GM19351 (cell line): ENCODE results near the gene MAGEE1.

Experiments used
- ATAC-seq: cut with Tn5 transposase; IDR thresholded peaks from one replicate; pipeline ENCODE4 v1.9.1; 2021; ENCODE audit warnings: mild to moderate bottlenecking, moderate library complexity; ENCODE audit not compliant: unreplicated experiment

The MAGEE1 gene, protein sequence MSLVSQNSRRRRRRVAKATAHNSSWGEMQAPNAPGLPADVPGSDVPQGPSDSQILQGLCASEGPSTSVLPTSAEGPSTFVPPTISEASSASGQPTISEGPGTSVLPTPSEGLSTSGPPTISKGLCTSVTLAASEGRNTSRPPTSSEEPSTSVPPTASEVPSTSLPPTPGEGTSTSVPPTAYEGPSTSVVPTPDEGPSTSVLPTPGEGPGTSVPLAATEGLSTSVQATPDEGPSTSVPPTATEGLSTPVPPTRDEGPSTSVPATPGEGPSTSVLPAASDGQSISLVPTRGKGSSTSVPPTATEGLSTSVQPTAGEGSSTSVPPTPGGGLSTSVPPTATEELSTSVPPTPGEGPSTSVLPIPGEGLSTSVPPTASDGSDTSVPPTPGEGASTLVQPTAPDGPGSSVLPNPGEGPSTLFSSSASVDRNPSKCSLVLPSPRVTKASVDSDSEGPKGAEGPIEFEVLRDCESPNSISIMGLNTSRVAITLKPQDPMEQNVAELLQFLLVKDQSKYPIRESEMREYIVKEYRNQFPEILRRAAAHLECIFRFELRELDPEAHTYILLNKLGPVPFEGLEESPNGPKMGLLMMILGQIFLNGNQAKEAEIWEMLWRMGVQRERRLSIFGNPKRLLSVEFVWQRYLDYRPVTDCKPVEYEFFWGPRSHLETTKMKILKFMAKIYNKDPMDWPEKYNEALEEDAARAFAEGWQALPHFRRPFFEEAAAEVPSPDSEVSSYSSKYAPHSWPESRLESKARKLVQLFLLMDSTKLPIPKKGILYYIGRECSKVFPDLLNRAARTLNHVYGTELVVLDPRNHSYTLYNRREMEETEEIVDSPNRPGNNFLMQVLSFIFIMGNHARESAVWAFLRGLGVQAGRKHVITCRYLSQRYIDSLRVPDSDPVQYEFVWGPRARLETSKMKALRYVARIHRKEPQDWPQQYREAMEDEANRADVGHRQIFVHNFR

DNA sequence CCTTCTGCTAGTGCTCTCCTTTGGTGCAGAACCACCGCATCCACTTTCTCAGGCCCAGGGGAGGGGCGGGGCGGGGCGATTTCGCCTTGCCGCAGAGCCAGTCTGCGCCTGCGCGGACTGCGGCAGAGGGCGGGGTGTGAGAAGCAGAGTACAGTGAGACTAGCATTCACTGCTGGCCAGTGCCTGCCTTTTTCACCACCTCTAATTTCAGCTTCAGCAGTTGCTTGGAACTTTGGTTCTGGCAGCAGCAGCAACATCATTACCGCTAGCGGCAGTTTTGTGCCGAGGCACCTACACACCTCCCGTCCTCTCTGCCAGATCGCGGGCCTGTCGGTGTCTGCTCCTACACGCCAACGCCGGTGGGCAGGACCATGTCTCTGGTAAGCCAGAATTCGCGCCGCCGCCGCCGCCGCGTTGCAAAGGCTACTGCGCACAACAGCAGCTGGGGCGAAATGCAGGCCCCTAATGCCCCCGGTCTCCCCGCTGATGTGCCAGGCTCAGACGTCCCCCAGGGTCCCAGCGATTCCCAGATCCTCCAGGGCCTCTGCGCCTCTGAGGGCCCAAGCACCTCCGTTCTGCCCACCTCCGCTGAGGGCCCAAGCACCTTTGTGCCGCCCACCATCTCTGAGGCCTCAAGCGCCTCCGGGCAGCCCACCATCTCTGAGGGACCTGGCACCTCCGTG, at the start of gene MAGEE1:
Gene MAGEE1 (plus strand): TSS at position 151 of the 683 bp plus-strand sequence. CDS start 221 bp downstream, at position 372.
- peak; percentile 85 for ATAC-seq

DNA sequence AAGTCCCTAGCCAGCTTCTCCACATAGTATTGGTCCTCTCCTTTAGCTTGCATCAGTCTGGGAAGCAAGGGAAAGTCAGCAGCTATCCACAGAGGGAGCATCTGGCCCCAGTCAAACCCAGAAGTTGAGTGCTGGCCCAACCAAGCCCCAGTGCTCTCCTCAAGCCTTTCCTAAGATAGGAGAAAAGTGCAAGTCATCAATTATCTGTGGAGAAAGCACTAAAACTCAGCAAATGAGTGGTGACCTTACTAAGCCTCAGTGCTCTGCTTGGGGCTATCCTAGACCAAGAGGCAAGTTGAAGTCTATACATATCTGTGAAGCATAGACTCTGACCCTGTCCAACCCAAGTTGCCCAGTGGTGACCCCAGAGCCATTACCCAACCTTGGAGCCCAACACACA, 28.5 kb upstream of the MAGEE1 start:
- ATAC-seq: no peak

DNA sequence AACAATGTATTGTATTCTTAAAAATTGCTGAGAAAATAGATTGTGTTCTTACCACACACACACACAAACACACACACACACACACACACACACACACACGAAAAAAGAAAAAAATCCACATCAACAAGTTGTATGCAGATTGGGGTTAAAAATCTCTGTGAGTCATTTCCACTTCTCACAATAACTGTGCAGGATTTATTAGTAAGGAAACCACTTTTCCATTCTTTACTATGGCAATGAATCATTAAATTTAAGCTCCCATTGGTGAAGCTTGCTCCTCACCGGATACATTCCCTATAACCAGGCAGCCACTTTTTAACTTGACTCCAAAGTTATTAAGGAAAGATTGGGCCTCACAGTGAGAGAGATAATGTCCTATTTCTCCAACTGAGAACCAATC, 19.7 kb upstream of the MAGEE1 start:
- no peak for ATAC-seq

DNA sequence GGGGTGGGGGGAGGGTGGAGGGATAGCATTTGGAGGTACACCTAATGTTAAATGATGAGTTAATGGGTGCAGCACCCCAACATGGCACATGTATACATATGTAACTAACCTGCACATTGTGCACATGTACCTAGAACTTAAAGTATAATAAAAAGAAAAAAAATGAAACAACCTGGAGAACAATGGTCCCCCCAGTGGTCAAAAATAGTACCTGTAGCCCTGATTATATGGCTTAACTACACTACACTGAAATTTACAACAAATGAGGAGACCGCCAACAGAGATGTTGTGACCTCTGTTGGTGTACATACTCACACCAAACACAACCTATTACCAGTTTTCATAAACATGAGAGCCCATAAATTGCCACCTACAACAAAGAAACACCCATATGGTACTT, 7.3 kb upstream of the MAGEE1 start:
- ATAC-seq: peak; percentile 82

DNA sequence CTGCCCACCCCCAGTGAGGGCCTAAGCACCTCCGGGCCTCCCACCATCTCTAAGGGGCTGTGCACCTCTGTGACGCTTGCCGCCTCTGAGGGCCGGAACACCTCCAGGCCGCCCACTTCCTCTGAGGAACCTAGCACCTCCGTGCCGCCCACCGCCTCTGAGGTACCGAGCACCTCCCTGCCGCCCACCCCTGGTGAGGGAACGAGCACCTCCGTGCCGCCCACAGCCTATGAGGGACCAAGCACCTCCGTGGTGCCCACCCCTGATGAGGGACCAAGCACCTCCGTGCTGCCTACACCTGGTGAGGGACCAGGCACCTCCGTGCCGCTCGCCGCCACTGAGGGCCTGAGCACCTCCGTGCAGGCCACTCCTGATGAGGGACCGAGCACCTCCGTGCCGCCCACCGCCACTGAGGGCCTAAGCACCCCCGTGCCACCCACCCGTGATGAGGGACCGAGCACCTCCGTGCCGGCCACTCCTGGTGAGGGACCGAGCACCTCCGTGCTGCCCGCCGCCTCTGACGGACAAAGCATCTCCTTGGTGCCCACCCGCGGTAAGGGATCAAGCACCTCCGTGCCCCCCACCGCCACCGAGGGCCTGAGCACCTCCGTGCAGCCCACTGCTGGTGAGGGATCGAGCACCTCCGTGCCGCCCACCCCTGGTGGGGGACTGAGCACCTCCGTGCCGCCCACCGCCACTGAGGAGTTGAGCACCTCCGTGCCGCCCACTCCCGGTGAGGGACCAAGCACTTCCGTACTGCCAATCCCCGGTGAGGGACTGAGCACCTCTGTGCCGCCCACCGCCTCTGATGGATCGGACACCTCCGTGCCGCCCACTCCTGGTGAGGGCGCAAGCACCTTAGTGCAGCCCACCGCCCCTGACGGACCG, 977 bp downstream of the MAGEE1 start:
- ATAC-seq: peak; percentile 42

- ATAC-seq: no peak
These were observed 5.7 kb downstream of the MAGEE1 start for GRCh38 chrX:76433219-76433618.

- no peak for ATAC-seq
These were observed 6.7 kb downstream of the MAGEE1 start for GRCh38 chrX:76434103-76434741.

DNA sequence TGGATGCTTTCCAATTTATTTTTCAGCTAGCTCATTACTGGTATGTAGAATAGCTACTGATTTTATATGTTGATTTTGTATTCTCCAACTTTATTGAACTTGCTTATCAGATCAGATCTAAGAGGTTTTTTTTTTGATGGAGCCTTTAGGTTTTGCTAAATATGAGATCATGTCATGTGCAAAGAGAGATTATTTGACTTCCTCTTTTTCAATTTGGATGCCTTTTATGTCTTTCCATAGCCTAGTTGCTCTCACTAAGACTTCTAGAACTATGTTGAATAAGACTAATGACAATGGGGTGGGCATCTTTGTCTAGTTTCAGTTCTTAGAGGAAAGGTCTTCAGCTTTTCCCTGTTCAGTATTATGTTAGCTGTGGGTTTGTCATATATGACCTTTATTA, 11.7 kb downstream of the MAGEE1 start:
- no peak for ATAC-seq

GRCh38 chrX:76453737-76454406, 26.4 kb downstream of the MAGEE1 start:
- no peak for ATAC-seq

- peak; percentile 98 for ATAC-seq
These were observed 27.0 kb downstream of the MAGEE1 start for GRCh38 chrX:76454456-76454927.

GRCh38 chrX:76477353-76477752, 49.8 kb downstream of the MAGEE1 start:
- no peak for ATAC-seq
